Measurements from ENCODE around the gene DTNBP1. TPM values are rescaled to one million over a fixed set of nuclear protein-coding genes. Genes with fewer than 3 reads are reported as not detected.

The DTNBP1 gene
- total and polyA plus RNA-seq, 2 donors (not counting 3 experiments of a cell fraction or from before 2014, with no cell fraction given), result 24.3 to 28.9 TPM

DNA sequence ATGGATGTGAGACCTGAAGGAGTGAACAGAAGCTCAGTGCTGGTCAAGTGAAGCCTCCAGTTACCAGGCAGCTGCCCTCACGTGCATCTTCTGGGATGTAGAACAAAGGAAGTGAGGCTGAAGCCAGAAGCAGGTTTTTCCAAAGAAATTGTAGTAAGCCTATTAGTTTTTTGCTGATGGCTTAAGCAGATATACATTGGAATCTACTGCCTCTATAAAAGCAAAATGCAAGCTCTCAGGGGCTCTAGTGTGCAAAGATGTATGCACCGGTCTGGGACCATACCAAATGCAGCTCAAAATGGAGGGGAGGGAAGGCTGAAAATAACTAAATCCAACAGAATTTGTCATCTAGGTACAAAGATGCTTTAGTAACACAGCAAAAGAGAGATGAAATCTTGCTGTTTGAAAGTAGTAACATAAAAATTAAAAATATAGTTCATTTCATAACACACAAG is 77.0 kb downstream of the DTNBP1 start:
- FAIRE-seq, result no peak

More for the DNA sequence above, 77.0 kb downstream of the DTNBP1 start:
- Histone ChIP-seq H3K9ac (replicated peaks; ENCODE audit: extremely low read depth, insufficient read depth, low read length) (no peak overlapping the region), H3K4me1 (ENCODE audit: control insufficient read depth, extremely low read depth, insufficient read depth, low read length) (no peaks in the 10 kb centered on the region), H3K79me2 (ENCODE audit: control insufficient read depth, insufficient read depth, low read length) (no peaks in the 10 kb centered on the region), H3K4me3 (replicated peaks in 1 of 3; ENCODE audit: insufficient read depth in 1 of 3, low read depth in 1 of 3, low read length in 3 of 3) (no peak overlapping the region), H3K36me3 (ENCODE audit: control insufficient read depth in 2 of 2, extremely low read depth in 1 of 2, insufficient read depth in 2 of 2, low read length in 2 of 2) (no peaks in the 10 kb centered on the region), H3K9me1 (replicated peaks; ENCODE audit: control insufficient read depth, extremely low read depth, insufficient read depth, low read length) (no peaks in the 10 kb centered on the region), H3K9me3 (replicated peaks; ENCODE audit: control insufficient read depth, insufficient read depth, low read length) (no peaks in the 10 kb centered on the region), H2AFZ (ENCODE audit: low read depth, low read length) (no peak overlapping the region), H3K27me3 (ENCODE audit: control insufficient read depth in 2 of 2, insufficient read depth in 2 of 2, low read length in 2 of 2) (no peaks in the 10 kb centered on the region), H3K27ac (ENCODE audit: insufficient read depth, low read depth, low read length) (no peak overlapping the region), H4K20me1 (replicated peaks; ENCODE audit: control insufficient read depth, extremely low read depth, insufficient read depth, low read length) (no peaks in the 10 kb centered on the region), H3K4me2 (ENCODE audit: insufficient read depth, low read length) (no peak overlapping the region)
- dilution Hi-C loops (cut with MboI; ENCODE audit: extremely low pct_ligation_motif_present, low sequenced_read_pairs) (no loop called here), intact Hi-C loops (cut with micrococcal nuclease) (no loop called here)
- ChIA-PET POLR2A (no interaction called here), CTCF (no interaction called here)
- DNase-seq (ENCODE audit: low read depth, low spot score), result no peak
- TF ChIP-seq JUN (IDR thresholded peaks at IDR 0.05; ENCODE audit: borderline replicate concordance, insufficient read depth, insufficient read length, low read depth), result no peak
- TF ChIP-seq GATA2 (IDR thresholded peaks at IDR 0.05; ENCODE audit: insufficient read depth, insufficient read length, low read depth, low read length), result no peak
- TF ChIP-seq CTCF (IDR thresholded peaks at IDR 0.05; ENCODE audit: extremely low read depth in 1 of 2, insufficient read depth in 1 of 2, low read depth in 1 of 2, low read length in 2 of 2), result no peak
- no peak for TF ChIP-seq POLR2AphosphoS5 (IDR thresholded peaks at IDR 0.05; ENCODE audit: insufficient read depth, low read depth, low read length)
- no peak for TF ChIP-seq MYC (IDR thresholded peaks at IDR 0.05; ENCODE audit: low read depth, low read length)
- no peak for TF ChIP-seq FOS (IDR thresholded peaks at IDR 0.05; ENCODE audit: borderline replicate concordance, insufficient read depth, low read length)
- TF ChIP-seq, protein P1, sequence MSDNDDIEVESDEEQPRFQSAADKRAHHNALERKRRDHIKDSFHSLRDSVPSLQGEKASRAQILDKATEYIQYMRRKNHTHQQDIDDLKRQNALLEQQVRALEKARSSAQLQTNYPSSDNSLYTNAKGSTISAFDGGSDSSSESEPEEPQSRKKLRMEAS (IDR thresholded peaks at IDR 0.05; ENCODE audit: insufficient read depth, insufficient read length), result no peak
- no peak for TF ChIP-seq EZH2 (IDR thresholded peaks at IDR 0.05; ENCODE audit: borderline replicate concordance, low read depth, low read length, severe bottlenecking)
- no peak for TF ChIP-seq POLR2A (IDR thresholded peaks at IDR 0.05; ENCODE audit: low read depth, low read length)
- no TSS peak for BruUV-seq (replicated peaks)
